A673 (cell line): Measurements from ENCODE around the gene PROKR1. TPM values are rescaled to one million over a fixed set of nuclear protein-coding genes. Genes with fewer than 3 reads are reported as not detected.

Experiments
- BruUV-seq: library from RNA; stranded (reverse); fragments of 400-500 nt; replicated peaks from 2 replicates; lab custom pipeline; 2021; lab: Mats Ljungman, UMichigan
- CTCF ChIA-PET: fragments of 300-600 bp; sonication (Branson Sonifier 250); formaldehyde crosslinking; loops from one replicate; lab custom pipeline; 2022; ENCODE audit warnings: antibody characterized with exemption; lab: Charles Lee
- POLR2A ChIA-PET: fragments of 300-600 bp; sonication (Branson Sonifier 250); formaldehyde crosslinking; loops from one replicate; lab custom pipeline; 2022; ENCODE audit warnings: antibody characterized with exemption; ENCODE audit not compliant: low non-redundant PET; lab: Charles Lee
- DNase-seq: peaks from one replicate; pipeline ENCODE4 v3.0.0-alpha.2; 2015; ENCODE audit warnings: low spot score
- H3K27ac ChIP-seq: fragments of 200-600 bp; sonication (generic); 2 replicates; pipeline ENCODE4 v1.5.1; 2016; ENCODE audit warnings: mixed run types, low read depth, mild to moderate bottlenecking, mixed read lengths, antibody characterized with exemption, low read length; ENCODE audit not compliant: poor library complexity, severe bottlenecking
- H3K27me3 ChIP-seq: fragments of 200-600 bp; sonication (generic); replicated peaks from 2 replicates; pipeline ENCODE4 v1.6.1; 2017; ENCODE audit warnings: mixed run types, low read depth, mild to moderate bottlenecking, mixed read lengths, antibody characterized with exemption, low read length; ENCODE audit not compliant: insufficient read depth, poor library complexity
- H3K36me3 ChIP-seq: fragments of 200-600 bp; sonication (generic); 2 replicates; pipeline ENCODE4 v1.6.1; 2016; ENCODE audit warnings: mixed run types, mild to moderate bottlenecking, mixed read lengths, antibody characterized with exemption, low read length; ENCODE audit not compliant: insufficient read depth, poor library complexity, severe bottlenecking
- H3K4me1 ChIP-seq: fragments of 200-600 bp; sonication (generic); 2 replicates; pipeline ENCODE4 v1.6.1; 2017; ENCODE audit warnings: mixed run types, mild to moderate bottlenecking, mixed read lengths, antibody characterized with exemption, low read length; ENCODE audit not compliant: insufficient read depth, poor library complexity, severe bottlenecking
- H3K4me3 ChIP-seq: fragments of 200-600 bp; sonication (generic); 2 replicates; pipeline ENCODE4 v1.5.1; 2016; ENCODE audit warnings: low read depth, mixed run types, mild to moderate bottlenecking, mixed read lengths, low read length; ENCODE audit not compliant: poor library complexity, severe bottlenecking
- H3K9me3 ChIP-seq: fragments of 200-600 bp; sonication (generic); 2 replicates; pipeline ENCODE4 v1.6.1; 2016; ENCODE audit warnings: mixed run types, low read depth, mild to moderate bottlenecking, mixed read lengths, antibody characterized with exemption, low read length; ENCODE audit not compliant: poor library complexity, severe bottlenecking
- CTCF ChIP-seq: fragments of 300-800, 200-600 bp; sonication (generic); conservative IDR thresholded peaks from 2 replicates; pipeline ENCODE4 v1.5.1; 2017; ENCODE audit warnings: low read depth, mild to moderate bottlenecking, antibody characterized with exemption, low read length, moderate library complexity, mixed read lengths
- EZH2 ChIP-seq: fragments of 200-600 bp; sonication (generic); IDR thresholded peaks from 2 replicates; pipeline ENCODE4 v1.6.1; 2017; ENCODE audit warnings: borderline replicate concordance, low read depth, mild to moderate bottlenecking, mixed read lengths, antibody characterized with exemption, low read length; ENCODE audit not compliant: poor library complexity, severe bottlenecking
- intact Hi-C: fragments of 100-400 bp; cut with micrococcal nuclease; formaldehyde crosslinking; loops from one replicate; pipeline ENCODE4 v1.10.0; 2022; ENCODE audit not compliant: unreplicated experiment
- total RNA-seq: library from RNA; stranded (reverse); gene quantifications from 2 replicates; pipeline ENCODE4 v1.2.3, GENCODE V29; 2021

PROKR1 gene
- total RNA-seq, 1 experiment from 2014 or later: 15.7 TPM

GRCh38 chr2:68698567-68699377, 55.4 kb downstream of the PROKR1 start:
- TF ChIP-seq CTCF (no peak), EZH2 (no peak)
- DNase-seq: no peak
- CTCF ChIA-PET: no interaction called here
- Histone ChIP-seq H3K4me3 (no peak overlapping the region), H3K4me1 (peaks cover 10% of the 10 kb centered on the region), H3K9me3 (peaks cover 28% of the 10 kb centered on the region), H3K36me3 (peaks cover 4% of the 10 kb centered on the region), H3K27me3 (no peaks in the 10 kb centered on the region), H3K27ac (no peak overlapping the region)
- no TSS peak for BruUV-seq
- POLR2A ChIA-PET: no interaction called here
- intact Hi-C loops: no loop called here

GRCh38 chr2:68700560-68700959, 57.2 kb downstream of the PROKR1 start:
- ChIA-PET CTCF (no interaction called here), POLR2A (no interaction called here)
- no peak for DNase-seq
- Histone ChIP-seq H3K27ac (no peak overlapping the region), H3K4me1 (no peaks in the 10 kb centered on the region), H3K4me3 (no peak overlapping the region), H3K27me3 (no peaks in the 10 kb centered on the region), H3K9me3 (peaks cover 28% of the 10 kb centered on the region), H3K36me3 (peaks cover 4% of the 10 kb centered on the region)
- BruUV-seq: no TSS peak
- TF ChIP-seq CTCF: no peak
- no peak for TF ChIP-seq EZH2
- intact Hi-C loops: no loop called here

GRCh38 chr2:68706637-68707036, 63.3 kb downstream of the PROKR1 start:
- H3K4me1 ChIP-seq: no peaks in the 10 kb centered on the region
- intact Hi-C loops: loop anchor here (5.0 kb wide), 1 partner anchor 221 kb away; no protein-coding TSS in a partner anchor
- no peaks in the 10 kb centered on the region for H3K9me3 ChIP-seq
- ChIA-PET POLR2A (no interaction called here), CTCF (no interaction called here)
- no peak overlapping the region for H3K4me3 ChIP-seq
- no peak for DNase-seq
- TF ChIP-seq CTCF (no peak), EZH2 (no peak)
- H3K27ac ChIP-seq: no peak overlapping the region
- no TSS peak for BruUV-seq
- no peaks in the 10 kb centered on the region for H3K36me3 ChIP-seq
- no peaks in the 10 kb centered on the region for H3K27me3 ChIP-seq

Other genes starting within 250 kb of the PROKR1 start
- 2.0 and 2.6 TPM in 2 replicates for gene FBXO48, start 176.3 kb upstream of the PROKR1 start, total RNA-seq
- gene APLF, start 176.0 kb upstream of the PROKR1 start, total RNA-seq: 5.5 and 6.4 TPM in 2 replicates
- gene ARHGAP25, start 91.2 kb downstream of the PROKR1 start, total RNA-seq: 5.4 and 6.2 TPM in 2 replicates
- gene BMP10, start 227.8 kb downstream of the PROKR1 start, total RNA-seq: not detected in 2 replicates